Measurements from ENCODE around the gene CCDC148.
"Not testable (repeated sequence)": the region's sequence is repeated elsewhere in the genome, so short reads cannot be mapped to it uniquely, and the experiment has no call there.

Gene CCDC148

GRCh38 chr2:158291544-158292180, 164.9 kb downstream of the CCDC148 start:
- DNase-seq (ENCODE audit: low read depth): no peak

GRCh38 chr2:158290225-158290624, 166.3 kb downstream of the CCDC148 start:
- no peak for DNase-seq (ENCODE audit: low read depth)

GRCh38 chr2:158276619-158277471, 179.7 kb downstream of the CCDC148 start:
- DNase-seq (ENCODE audit: low read depth): no peak

GRCh38 chr2:158273791-158274190, 182.8 kb downstream of the CCDC148 start:
- DNase-seq (ENCODE audit: low read depth): no peak

- no peak for DNase-seq (ENCODE audit: low read depth)
Observed at GRCh38 chr2:158270536-158270935, 186.0 kb downstream of the CCDC148 start.

- no peak for DNase-seq (ENCODE audit: low read depth)
Observed at GRCh38 chr2:158269143-158269542, 187.4 kb downstream of the CCDC148 start.

- DNase-seq (ENCODE audit: low read depth): no peak
Observed at GRCh38 chr2:158266111-158266510, 190.4 kb downstream of the CCDC148 start.

GRCh38 chr2:158255257-158255656, 201.3 kb downstream of the CCDC148 start:
- no peak for DNase-seq (ENCODE audit: low read depth)

- DNase-seq (ENCODE audit: low read depth): no peak
Observed at GRCh38 chr2:158253170-158253569, 203.4 kb downstream of the CCDC148 start.

- DNase-seq (ENCODE audit: low read depth): no peak
Observed at GRCh38 chr2:158251356-158251755, 205.2 kb downstream of the CCDC148 start.

- no peak for DNase-seq (ENCODE audit: low read depth)
Observed at GRCh38 chr2:158243392-158243791, 213.2 kb downstream of the CCDC148 start.

GRCh38 chr2:158242280-158242679, 214.3 kb downstream of the CCDC148 start:
- no peak for DNase-seq (ENCODE audit: low read depth)

GRCh38 chr2:158240975-158241374, 215.6 kb downstream of the CCDC148 start:
- no peak for DNase-seq (ENCODE audit: low read depth)

GRCh38 chr2:158239271-158239670, 217.3 kb downstream of the CCDC148 start:
- no peak for DNase-seq (ENCODE audit: low read depth)

GRCh38 chr2:158234497-158234896, 222.1 kb downstream of the CCDC148 start:
- DNase-seq (ENCODE audit: low read depth): no peak

GRCh38 chr2:158232476-158232875, 224.1 kb downstream of the CCDC148 start:
- DNase-seq (ENCODE audit: low read depth): no peak

GRCh38 chr2:158228943-158229508, 227.5 kb downstream of the CCDC148 start:
- no peak for DNase-seq (ENCODE audit: low read depth)

- DNase-seq (ENCODE audit: low read depth): not testable (repeated sequence)
Observed at GRCh38 chr2:158223066-158223465, 233.5 kb downstream of the CCDC148 start.

GRCh38 chr2:158221063-158222020, 235.2 kb downstream of the CCDC148 start:
- no peak for DNase-seq (ENCODE audit: low read depth)

- DNase-seq (ENCODE audit: low read depth): no peak
Observed at GRCh38 chr2:158217593-158217992, 239.0 kb downstream of the CCDC148 start.

- DNase-seq (ENCODE audit: low read depth): no peak
Observed at GRCh38 chr2:158214431-158214830, 242.1 kb downstream of the CCDC148 start.

- DNase-seq (ENCODE audit: low read depth): no peak
Observed at GRCh38 chr2:158213773-158214172, 242.8 kb downstream of the CCDC148 start.
